CD4-positive, alpha-beta memory T cell (primary cell): ENCODE measurements around the gene ITPR3. TPM values are rescaled to one million over a fixed set of nuclear protein-coding genes. Genes with fewer than 3 reads are reported as not detected.

Experiments
- CTCF ChIA-PET: fragments of 350-600 bp; sonication (Branson Sonifier 250); formaldehyde crosslinking; loops from one replicate; lab custom pipeline; 2021; ENCODE audit warnings: inconsistent platforms; ENCODE audit not compliant: partially characterized antibody; lab: Charles Lee
- POLR2A ChIA-PET: fragments of 350-600 bp; sonication (Branson Sonifier 250); formaldehyde crosslinking; loops from one replicate; lab custom pipeline; 2021; ENCODE audit not compliant: partially characterized antibody; lab: Charles Lee
- DNase-seq, 5 donors: peaks; one replicate each; pipeline versions ENCODE4 v3.0.0 to v3.0.0-alpha.2; 2020 to 2022; ENCODE audit warnings: mixed read lengths in 1 of 5
- H3K27ac ChIP-seq: one replicate; pipeline ENCODE4 v1.7.0; 2013; ENCODE audit warnings: low read depth, low read length
- H3K27me3 ChIP-seq: 2 replicates; pipeline ENCODE4 v1.7.0; 2013; ENCODE audit warnings: mild to moderate bottlenecking, low read length, moderate library complexity; ENCODE audit not compliant: insufficient read depth
- H3K36me3 ChIP-seq: 2 replicates; pipeline ENCODE4 v1.7.0; 2013; ENCODE audit warnings: mild to moderate bottlenecking, low read length, moderate library complexity; ENCODE audit not compliant: insufficient read depth
- H3K4me1 ChIP-seq: 2 replicates; pipeline ENCODE4 v1.7.0; 2013; ENCODE audit warnings: mild to moderate bottlenecking, low read length, moderate library complexity; ENCODE audit not compliant: insufficient read depth
- H3K4me3 ChIP-seq, 2 donors: one replicate each; pipeline ENCODE4 v1.7.0; 2013; ENCODE audit warnings: low read length in 2 of 2, mild to moderate bottlenecking in 1 of 2
- H3K9me3 ChIP-seq, 2 donors: one replicate each; pipeline ENCODE4 v1.7.0; 2013; ENCODE audit warnings: low read length in 2 of 2, control low read depth in 1 of 2; ENCODE audit not compliant: control insufficient read depth in 1 of 2
- H3K27ac Mint-ChIP-seq, 7 donors: one replicate each; pipeline ENCODE4 v1.8.0; 2020 to 2021; ENCODE audit warnings: mixed read lengths in 7 of 7, mild to moderate bottlenecking in 6 of 7, inconsistent platforms in 3 of 7, moderate library complexity in 3 of 7
- H3K27me3 Mint-ChIP-seq, 2 donors: one replicate each; pipeline ENCODE4 v1.8.0; 2020 to 2021; ENCODE audit warnings: mixed read lengths in 2 of 2
- H3K36me3 Mint-ChIP-seq, 2 donors: one replicate each; pipeline ENCODE4 v1.8.0; 2020 to 2021; ENCODE audit warnings: mixed read lengths in 2 of 2, inconsistent platforms in 1 of 2, mild to moderate bottlenecking in 1 of 2
- H3K4me1 Mint-ChIP-seq, 4 donors: one replicate each; pipeline ENCODE4 v1.8.0; 2020 to 2021; ENCODE audit warnings: mixed read lengths in 4 of 4, mild to moderate bottlenecking in 1 of 4
- H3K4me3 Mint-ChIP-seq, 8 donors: one replicate each; pipeline ENCODE4 v1.8.0; 2020 to 2021; ENCODE audit warnings: mixed read lengths in 8 of 8, mild to moderate bottlenecking in 7 of 8, moderate library complexity in 6 of 8, inconsistent platforms in 3 of 8
- H3K9me3 Mint-ChIP-seq, 8 donors: one replicate each; pipeline ENCODE4 v1.8.0; 2020 to 2021; ENCODE audit warnings: mixed read lengths in 8 of 8, mild to moderate bottlenecking in 5 of 8, inconsistent platforms in 3 of 8, moderate library complexity in 1 of 8
- intact Hi-C: fragments of 100-400 bp; cut with micrococcal nuclease; formaldehyde crosslinking; loops from one replicate; pipeline ENCODE4 v1.15.1; 2023
- polyA plus RNA-seq, 2 donors: library from polyadenylated mRNA; unstranded; fragments of 300-500 nt; fragmentation: Illumina TruSeq; gene quantifications; one replicate each; pipeline ENCODE4 v1.2.3, GENCODE V29; 2021
- total RNA-seq, 2 experiments: library from RNA; stranded (reverse); gene quantifications; one replicate each; pipeline ENCODE4 v1.2.3, GENCODE V29; 2021

Gene ITPR3
- total and polyA plus RNA-seq, 4 experiments from 2014 or later = 0.55 to 72.4 (median 39.7) TPM

- Mint-ChIP-seq H3K9me3 (no peaks in the 10 kb centered on the region), H3K4me1 (peaks cover 28 to 54% (median 39%) of the 10 kb centered on the region in 4 donors), H3K27me3 (no peaks in the 10 kb centered on the region), H3K36me3 (peaks cover 0 to 19% of the 10 kb centered on the region in 2 donors), H3K27ac (peak overlapping the region; percentile 91 to 98 (median 97)), H3K4me3 (peak overlapping the region; percentile 93 to 99 (median 96))
- intact Hi-C loops = no loop called here
- no peaks in the 10 kb centered on the region for H3K27me3 ChIP-seq
- H3K36me3 ChIP-seq = no peaks in the 10 kb centered on the region
- peak overlapping the region; percentile 92 for H3K27ac ChIP-seq
- ChIA-PET CTCF (no interaction called here), POLR2A (interaction anchor here (0.9 to 1.9 kb wide), 2 partner anchors 45 to 78 kb away, joined by 3 to 4 read pairs; no protein-coding TSS in a partner anchor)
- H3K4me3 ChIP-seq = peak overlapping the region in 1 of 2 donors; percentile 82
- no peaks in the 10 kb centered on the region for H3K9me3 ChIP-seq
- peaks cover 40% of the 10 kb centered on the region for H3K4me1 ChIP-seq
- no peak for DNase-seq
Observed at GRCh38 chr6:33619166-33619840, 1.8 kb upstream of the ITPR3 start.

DNA sequence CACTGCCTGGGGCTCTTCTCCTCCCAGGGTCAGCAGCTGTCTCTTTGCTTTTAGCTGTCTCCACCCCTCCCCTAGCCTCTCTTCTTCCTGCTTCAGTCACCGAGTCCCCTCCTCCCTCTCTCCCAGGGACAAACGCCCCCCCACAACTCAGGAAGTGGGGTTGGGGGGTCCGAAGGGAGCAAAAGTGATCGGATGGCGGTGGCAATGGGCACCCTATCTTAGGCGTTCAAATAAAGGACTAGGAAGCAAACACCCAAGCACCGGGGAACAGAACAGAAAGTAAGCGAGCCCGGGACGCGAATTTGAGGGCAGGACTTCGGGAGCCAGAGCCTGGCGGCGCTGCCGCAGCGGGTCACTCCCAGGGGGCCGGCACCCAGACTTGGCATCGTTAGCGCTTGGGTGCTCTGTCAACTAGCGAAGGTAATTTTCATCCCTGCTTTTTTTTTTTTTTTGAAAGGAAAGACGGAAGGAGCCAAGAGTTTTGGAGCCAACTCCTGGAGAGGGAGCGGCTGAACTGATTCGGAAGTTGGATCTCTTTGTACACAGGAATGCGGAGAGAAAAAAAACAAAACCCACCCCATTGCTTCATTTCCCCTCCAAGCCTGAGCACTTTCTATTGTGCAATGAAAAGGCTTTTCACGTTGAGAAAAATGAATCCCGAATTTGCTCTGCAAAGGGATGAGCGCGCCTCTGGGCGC lies 815 bp upstream of the ITPR3 start:
- H3K4me1 Mint-ChIP-seq = peaks cover 35 to 61% (median 47%) of the 10 kb centered on the region in 4 donors
- Histone ChIP-seq H3K36me3 (no peaks in the 10 kb centered on the region), H3K9me3 (no peaks in the 10 kb centered on the region), H3K27ac (peak overlapping the region; percentile 92), H3K4me3 (peak overlapping the region; percentile 71 to 82), H3K27me3 (no peaks in the 10 kb centered on the region), H3K4me1 (peaks cover 48% of the 10 kb centered on the region)
- DNase-seq = peak in 4 of 5 donors; percentile 31 to 38 (median 35)
- H3K27me3 Mint-ChIP-seq = no peaks in the 10 kb centered on the region
- intact Hi-C loops = loop anchor here (2.0 kb wide), 2 partner anchors 28 to 42 kb away; no protein-coding TSS in a partner anchor
- CTCF ChIA-PET = interaction anchor here (1.1 to 3.2 kb wide), 5 partner anchors 12 to 41 kb away, joined by 3 to 24 read pairs (median 8); partner anchors contain the start of gene BAK1
- peak overlapping the region; percentile 91 to 98 (median 97) for H3K27ac Mint-ChIP-seq
- H3K9me3 Mint-ChIP-seq = no peaks in the 10 kb centered on the region
- peaks cover 0 to 22% of the 10 kb centered on the region in 2 donors for H3K36me3 Mint-ChIP-seq
- POLR2A ChIA-PET = interaction anchor here (0.8 to 4.4 kb wide), 24 partner anchors 8 to 297 kb away, joined by 3 to 44 read pairs (median 7); partner anchors contain the start of genes BAK1, LEMD2 and UQCC2
- peak overlapping the region; percentile 93 to 99 (median 96) for H3K4me3 Mint-ChIP-seq

DNA sequence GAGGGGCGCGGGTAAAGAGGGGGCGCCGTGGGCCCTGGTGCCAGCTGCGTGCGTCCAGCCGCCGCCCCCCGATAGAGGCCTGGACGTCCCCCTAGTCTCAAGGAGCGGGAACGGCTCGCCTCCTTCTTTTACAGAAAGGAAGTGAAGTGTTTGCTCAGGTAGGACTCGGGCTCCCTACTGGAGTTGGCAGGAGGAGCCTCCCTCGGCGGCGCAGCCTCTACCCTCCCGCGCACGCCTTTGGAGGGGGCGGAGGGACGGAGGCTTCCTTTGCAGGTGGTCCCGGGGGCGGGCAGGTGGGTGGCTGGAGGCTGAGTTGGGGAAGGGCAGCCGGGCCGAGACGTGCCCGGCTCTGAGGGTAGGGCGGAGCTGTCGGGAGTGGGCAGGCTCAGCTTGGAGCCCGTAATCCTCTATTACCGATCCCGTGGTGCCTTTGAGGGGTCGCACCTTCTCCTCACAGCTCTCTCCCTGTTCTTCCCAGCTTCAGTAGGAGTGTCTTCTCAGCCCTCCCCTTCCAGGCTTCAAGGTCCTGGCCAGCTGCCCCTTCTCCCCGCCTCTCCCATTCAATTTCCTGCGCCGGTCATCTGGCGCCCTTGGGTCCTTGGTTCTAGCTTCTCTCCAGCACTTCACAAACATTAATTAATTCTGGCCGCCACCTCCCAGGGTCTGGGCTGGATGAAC lies 728 bp downstream of the ITPR3 start:
- peaks cover 48% of the 10 kb centered on the region for H3K4me1 ChIP-seq
- H3K27me3 Mint-ChIP-seq = no peaks in the 10 kb centered on the region
- ChIA-PET CTCF (interaction anchor here (1.0 to 3.2 kb wide), 8 partner anchors 10 to 81 kb away, joined by 3 to 24 read pairs (median 5); partner anchors contain the start of gene BAK1), POLR2A (interaction anchor here (0.5 to 4.4 kb wide), 30 partner anchors 8 to 650 kb away, joined by 3 to 44 read pairs (median 6); partner anchors contain the start of genes BAK1, LEMD2, RXRB and SLC39A7)
- no peaks in the 10 kb centered on the region for H3K9me3 ChIP-seq
- H3K27ac Mint-ChIP-seq = peak overlapping the region; percentile 87 to 97 (median 94)
- H3K4me1 Mint-ChIP-seq = peaks cover 35 to 67% (median 47%) of the 10 kb centered on the region in 4 donors
- intact Hi-C loops = loop anchor here (1.0 to 2.0 kb wide), 5 partner anchors 11 to 89 kb away; partner anchors contain the start of gene UQCC2
- H3K27me3 ChIP-seq = no peaks in the 10 kb centered on the region
- peak overlapping the region; percentile 92 for H3K27ac ChIP-seq
- no peaks in the 10 kb centered on the region for H3K9me3 Mint-ChIP-seq
- H3K4me3 ChIP-seq = peak overlapping the region; percentile 63 to 88
- peak overlapping the region; percentile 89 to 96 (median 94) for H3K4me3 Mint-ChIP-seq
- DNase-seq = peak in 4 of 5 donors; percentile 12 to 33 (median 31)
- no peaks in the 10 kb centered on the region for H3K36me3 ChIP-seq
- H3K36me3 Mint-ChIP-seq = peaks cover 0 to 25% of the 10 kb centered on the region in 2 donors

GRCh38 chr6:33622456-33623431 lies 1.6 kb downstream of the ITPR3 start:
- Mint-ChIP-seq H3K4me1 (peaks cover 39 to 69% (median 50%) of the 10 kb centered on the region in 4 donors), H3K27me3 (no peaks in the 10 kb centered on the region), H3K36me3 (peaks cover 0 to 30% of the 10 kb centered on the region in 2 donors), H3K27ac (peak overlapping the region; percentile 87 to 97 (median 94)), H3K9me3 (no peaks in the 10 kb centered on the region), H3K4me3 (peak overlapping the region; percentile 89 to 96 (median 94))
- H3K9me3 ChIP-seq = no peaks in the 10 kb centered on the region
- H3K27ac ChIP-seq = peak overlapping the region; percentile 92
- intact Hi-C loops = no loop called here
- ChIA-PET CTCF (interaction anchor here (1.2 to 3.2 kb wide), 4 partner anchors 9 to 80 kb away, joined by 4 to 24 read pairs (median 13); no protein-coding TSS in a partner anchor), POLR2A (interaction anchor here (1.1 to 4.4 kb wide), 14 partner anchors 10 to 278 kb away, joined by 3 to 44 read pairs (median 10); partner anchors contain the start of genes BAK1 and UQCC2)
- peaks cover 51% of the 10 kb centered on the region for H3K4me1 ChIP-seq
- no peaks in the 10 kb centered on the region for H3K27me3 ChIP-seq
- H3K36me3 ChIP-seq = no peaks in the 10 kb centered on the region
- DNase-seq = no peak
- H3K4me3 ChIP-seq = peak overlapping the region; percentile 18 to 88

DNA sequence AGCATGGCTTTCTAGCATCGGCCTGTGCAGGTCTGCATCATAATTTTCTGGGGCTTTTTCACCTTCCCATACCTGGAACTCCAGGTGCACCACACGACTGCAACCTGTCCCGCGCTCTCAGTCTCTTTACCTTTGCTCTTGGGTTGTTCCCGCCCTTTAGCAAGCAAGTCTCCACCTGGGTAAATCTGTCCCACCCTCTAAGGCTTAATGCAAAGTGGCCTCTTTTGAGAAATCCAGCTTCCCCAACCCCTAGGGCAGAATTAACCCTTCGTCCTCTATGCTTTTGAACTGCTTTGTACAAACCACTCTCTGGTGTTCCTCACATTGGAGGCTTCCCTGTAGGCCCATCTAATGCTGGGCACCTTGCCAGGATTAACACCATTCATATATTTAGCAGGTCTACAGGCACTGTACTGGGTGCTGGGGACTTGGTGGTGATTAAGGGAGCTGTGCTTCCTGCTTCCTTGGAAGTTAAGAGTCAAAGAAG lies 2.8 kb downstream of the ITPR3 start:
- CTCF ChIA-PET = interaction anchor here (1.8 kb wide), 1 partner anchor 9 kb away, joined by 6 read pairs; no protein-coding TSS in a partner anchor
- H3K27ac Mint-ChIP-seq = peak overlapping the region; percentile 36 to 92 (median 85)
- no peaks in the 10 kb centered on the region for H3K9me3 ChIP-seq
- peaks cover 60% of the 10 kb centered on the region for H3K4me1 ChIP-seq
- POLR2A ChIA-PET = interaction anchor here (1.8 to 4.4 kb wide), 4 partner anchors 16 to 279 kb away, joined by 5 to 44 read pairs (median 16); no protein-coding TSS in a partner anchor
- H3K4me3 Mint-ChIP-seq = peak overlapping the region; percentile 34 to 95 (median 90)
- H3K9me3 Mint-ChIP-seq = no peaks in the 10 kb centered on the region
- no peak overlapping the region for H3K4me3 ChIP-seq
- intact Hi-C loops = no loop called here
- peaks cover 0 to 30% of the 10 kb centered on the region in 2 donors for H3K36me3 Mint-ChIP-seq
- H3K4me1 Mint-ChIP-seq = peaks cover 45 to 70% (median 56%) of the 10 kb centered on the region in 4 donors
- DNase-seq = no peak
- H3K27me3 Mint-ChIP-seq = no peaks in the 10 kb centered on the region
- no peak overlapping the region for H3K27ac ChIP-seq
- no peaks in the 10 kb centered on the region for H3K27me3 ChIP-seq
- no peaks in the 10 kb centered on the region for H3K36me3 ChIP-seq
